Measurements from ENCODE around the gene MYO1G.
"Not testable (repeated sequence)": the region's sequence is repeated elsewhere in the genome, so short reads cannot be mapped to it uniquely, and the experiment has no call there.

Gene MYO1G

GRCh38 chr7:44978511-44979366, at the start of gene MYO1G:
Gene MYO1G, minus strand, starts transcription at chr7:44979015. Its CDS starts 54 bp downstream, at chr7:44978961.
- no peak for FAIRE-seq

- FAIRE-seq: no peak
Observed at GRCh38 chr7:45028138-45028919, 49.5 kb upstream of the MYO1G start.

GRCh38 chr7:45027774-45028114, 48.9 kb upstream of the MYO1G start:
- FAIRE-seq: no peak

GRCh38 chr7:45026984-45027773, 48.4 kb upstream of the MYO1G start:
- FAIRE-seq: no peak

- no peak for FAIRE-seq
Observed at GRCh38 chr7:45026013-45026412, 47.2 kb upstream of the MYO1G start.

- FAIRE-seq: not testable (repeated sequence)
Observed at GRCh38 chr7:45025473-45025872, 46.7 kb upstream of the MYO1G start.

GRCh38 chr7:45024126-45024744, 45.4 kb upstream of the MYO1G start:
- no peak for FAIRE-seq

- no peak for FAIRE-seq
Observed at GRCh38 chr7:45021604-45022296, 42.9 kb upstream of the MYO1G start.

GRCh38 chr7:45020915-45021314, 42.1 kb upstream of the MYO1G start:
- no peak for FAIRE-seq

GRCh38 chr7:45017253-45017652, 38.4 kb upstream of the MYO1G start:
- no peak for FAIRE-seq

GRCh38 chr7:45015313-45015712, 36.5 kb upstream of the MYO1G start:
- FAIRE-seq: no peak

GRCh38 chr7:45013465-45013967, 34.7 kb upstream of the MYO1G start:
- no peak for FAIRE-seq

- FAIRE-seq: no peak
Observed at GRCh38 chr7:45007571-45008328, 28.9 kb upstream of the MYO1G start.

- no peak for FAIRE-seq
Observed at GRCh38 chr7:45007106-45007505, 28.3 kb upstream of the MYO1G start.

GRCh38 chr7:45003789-45004188, 25.0 kb upstream of the MYO1G start:
- no peak for FAIRE-seq

- no peak for FAIRE-seq
Observed at GRCh38 chr7:45001826-45002225, 23.0 kb upstream of the MYO1G start.

- FAIRE-seq: no peak
Observed at GRCh38 chr7:45001138-45001694, 22.4 kb upstream of the MYO1G start.

- FAIRE-seq: no peak
Observed at GRCh38 chr7:45000093-45001032, 21.5 kb upstream of the MYO1G start, which contains the start of gene CCM2. Gene CCM2, plus strand, starts transcription at chr7:45000201. Its CDS starts 133 bp downstream, at chr7:45000334.

Measured in TTC549 (cell line).